Inflammatory macrophage treated with lipopolysaccharide for 4 hours (primary cell): Measurements from ENCODE around the gene SPECC1L.
"Not testable (repeated sequence)": the region's sequence is repeated elsewhere in the genome, so short reads cannot be mapped to it uniquely, and the experiment has no call there.

Experiments
- DNase-seq: peaks from one replicate; pipeline ENCODE4 v3.0.0-alpha.2; 2020

Gene SPECC1L

GRCh38 chr22:24289114-24289513 is 18.5 kb downstream of the SPECC1L start:
- DNase-seq, result no peak

GRCh38 chr22:24289741-24290163 is 19.1 kb downstream of the SPECC1L start:
- DNase-seq, result no peak

GRCh38 chr22:24290459-24290858 is 19.8 kb downstream of the SPECC1L start:
- DNase-seq, result no peak

DNA sequence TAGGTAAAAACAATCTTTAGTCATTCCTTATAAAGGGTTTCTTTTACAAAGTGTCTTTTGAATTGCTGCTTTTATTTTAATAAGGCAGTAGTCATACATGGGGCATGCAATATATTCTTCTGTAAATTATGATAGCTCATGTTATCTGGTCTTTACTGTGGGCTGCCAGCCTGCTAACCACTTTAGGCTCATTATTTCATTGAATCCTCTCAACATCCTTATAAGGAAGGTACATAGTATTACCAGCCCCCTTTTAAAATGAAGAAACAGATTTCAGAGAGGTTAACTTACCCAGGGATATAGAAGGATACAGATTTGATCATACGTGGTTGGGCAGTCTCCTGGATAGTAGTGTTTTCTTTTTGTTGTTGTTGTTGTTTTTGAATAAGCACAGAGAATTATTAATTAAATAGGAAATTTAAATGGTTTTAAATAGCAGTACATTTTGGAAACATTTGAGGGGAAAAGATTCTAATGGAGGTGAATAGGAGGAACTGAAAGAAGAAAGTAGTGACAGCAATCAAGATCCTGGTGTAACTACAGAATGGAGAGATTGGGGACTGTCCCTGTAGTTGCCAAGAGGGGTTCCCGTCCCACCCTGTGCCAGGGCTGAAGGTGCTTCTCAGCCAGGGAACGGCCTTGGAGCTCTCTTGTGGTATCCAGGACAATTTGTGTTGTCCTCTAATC is 21.0 kb downstream of the SPECC1L start:
- no peak for DNase-seq

DNA sequence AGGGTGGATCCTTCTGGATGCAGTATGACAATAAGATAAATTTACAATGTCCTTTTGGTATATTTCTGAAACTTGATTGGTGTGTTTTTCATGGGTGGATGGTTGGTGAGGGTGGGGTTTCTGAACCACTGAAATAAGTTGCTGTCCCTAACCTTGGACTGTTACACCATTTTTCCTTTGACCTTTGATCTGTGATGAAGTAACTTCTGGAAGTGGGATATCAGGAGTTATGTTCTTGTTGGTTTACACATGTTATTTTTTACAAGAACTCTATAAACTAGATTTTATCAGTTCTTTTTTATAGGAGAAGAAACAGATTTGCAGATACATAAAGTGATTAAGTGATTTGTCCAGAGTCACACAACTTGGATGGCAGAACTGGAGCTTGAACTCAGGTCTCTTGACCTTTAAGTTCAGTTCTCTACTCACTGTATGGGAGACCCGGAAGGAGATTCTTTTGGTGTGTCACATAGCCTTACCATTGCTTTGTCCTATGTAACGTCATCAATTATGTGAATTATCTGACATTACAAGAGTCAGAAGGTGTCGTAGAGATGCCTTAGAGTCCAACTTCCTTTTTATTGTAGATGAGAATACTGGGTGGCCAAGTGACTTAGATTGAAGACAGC is 21.7 kb downstream of the SPECC1L start:
- not testable (repeated sequence) for DNase-seq

GRCh38 chr22:24294913-24295312 is 24.3 kb downstream of the SPECC1L start:
- not testable (repeated sequence) for DNase-seq

DNA sequence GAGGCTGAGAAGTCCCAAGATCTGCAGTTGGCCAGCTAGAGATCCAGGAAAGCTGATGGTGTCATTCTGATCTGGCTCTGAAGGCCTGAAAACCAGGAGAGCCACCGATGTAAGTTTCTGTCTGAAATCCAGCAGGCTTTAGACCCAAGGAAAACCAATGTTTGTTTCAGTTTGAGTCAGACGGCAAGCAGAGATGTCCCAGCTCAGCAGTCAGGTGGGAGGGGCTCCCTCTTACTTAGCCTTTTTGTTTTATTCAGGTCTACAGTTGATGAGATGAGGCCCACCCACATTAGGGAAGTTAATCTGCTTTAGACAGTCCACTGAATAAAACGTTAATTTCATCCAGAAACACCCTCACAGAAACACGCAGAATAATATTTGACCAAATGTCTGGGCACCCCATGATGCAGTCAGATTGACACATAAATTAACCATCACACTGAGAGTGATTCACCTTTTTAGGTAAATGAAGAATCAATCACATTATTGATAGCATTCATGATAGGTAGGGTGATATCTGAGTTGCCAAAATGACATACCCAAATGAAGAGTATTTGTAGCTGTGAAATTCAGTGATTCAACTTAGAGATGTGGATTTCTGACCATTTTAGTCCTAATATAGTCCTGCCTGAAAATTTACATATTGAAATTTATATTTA is 28.0 kb downstream of the SPECC1L start:
- DNase-seq, result not testable (repeated sequence)

DNA sequence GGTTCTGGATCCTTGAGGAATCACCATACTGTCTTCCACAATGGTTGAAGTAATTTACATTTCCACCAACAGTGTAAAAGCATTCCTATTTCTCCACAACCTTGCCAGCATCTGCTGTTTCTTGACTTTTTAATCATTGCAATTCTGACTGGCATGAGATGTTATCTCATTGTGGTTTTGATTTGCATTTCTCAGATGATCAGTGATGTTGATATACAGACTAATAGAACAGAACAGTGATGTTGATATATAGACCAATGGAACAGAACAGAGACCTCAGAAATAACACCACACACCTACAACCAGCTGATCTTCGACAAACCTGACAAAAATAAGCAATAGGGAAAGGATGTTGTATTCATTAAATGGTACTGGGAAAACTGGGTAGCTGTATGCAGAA is 29.9 kb downstream of the SPECC1L start:
- DNase-seq, result not testable (repeated sequence)

GRCh38 chr22:24302591-24302990 is 32.0 kb downstream of the SPECC1L start:
- DNase-seq, result no peak

DNA sequence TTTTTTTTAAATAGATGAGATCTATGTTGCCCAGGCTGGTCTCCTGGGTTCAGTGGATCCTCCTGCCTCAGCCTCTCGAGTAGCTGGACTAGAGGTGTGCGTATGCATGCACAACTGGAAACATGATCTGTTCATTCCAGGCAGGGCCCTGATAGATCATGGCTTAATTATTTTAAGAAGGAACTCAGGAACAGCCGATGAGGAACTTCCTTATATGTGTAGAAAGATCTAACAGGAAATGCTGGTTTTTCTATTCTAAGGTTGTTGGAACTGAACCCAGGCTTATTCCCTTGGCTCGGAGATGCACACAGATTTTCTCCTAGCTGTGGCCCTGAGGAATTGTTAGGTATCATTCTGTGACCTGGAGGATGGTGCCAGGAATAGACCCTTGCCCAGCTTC is 32.4 kb downstream of the SPECC1L start:
- peak; percentile 31 for DNase-seq

- DNase-seq, result no peak
These were observed 33.5 kb downstream of the SPECC1L start for GRCh38 chr22:24304062-24304675.

DNA sequence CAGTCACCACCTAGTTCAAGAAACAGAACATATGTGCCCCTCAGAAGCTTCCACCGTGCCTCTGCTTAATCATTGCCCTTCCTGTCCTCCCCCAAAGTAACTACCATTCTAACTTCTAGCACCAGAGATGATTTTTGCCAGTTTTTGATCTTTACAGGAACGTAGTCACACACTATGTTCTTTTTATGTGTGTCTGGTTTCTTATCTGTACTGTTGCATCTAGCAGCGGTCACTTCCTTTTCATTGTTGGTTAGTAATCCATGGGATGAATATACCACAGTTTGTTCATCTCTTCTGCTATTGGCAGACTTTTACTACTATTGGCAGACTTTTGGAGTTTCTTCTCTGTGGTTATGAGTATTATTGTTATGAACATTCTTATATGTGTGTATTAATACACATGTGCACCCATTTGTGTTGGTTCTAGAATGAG is 34.6 kb downstream of the SPECC1L start:
- DNase-seq, result no peak

DNA sequence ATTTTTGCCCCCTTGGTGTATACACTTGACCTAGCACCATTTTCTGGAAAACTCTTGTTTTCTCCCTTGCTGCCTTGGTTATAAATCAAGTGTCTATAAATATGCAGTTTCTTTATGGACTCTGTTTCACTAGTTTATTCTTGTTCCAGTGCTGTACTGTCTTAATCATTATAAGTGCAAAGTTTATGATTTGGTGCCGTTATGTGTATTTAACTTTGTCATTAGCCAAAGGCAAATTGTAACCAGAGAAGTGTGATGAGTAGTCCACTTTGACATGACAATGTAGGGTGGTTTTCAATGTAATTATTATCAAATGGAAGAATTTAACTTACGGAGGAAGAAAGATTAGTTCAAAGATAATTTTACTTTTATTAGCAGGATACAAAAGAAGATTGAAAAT is 40.3 kb downstream of the SPECC1L start:
- DNase-seq, result no peak

- DNase-seq, result no peak
These were observed 44.8 kb downstream of the SPECC1L start for GRCh38 chr22:24315367-24315966.

DNA sequence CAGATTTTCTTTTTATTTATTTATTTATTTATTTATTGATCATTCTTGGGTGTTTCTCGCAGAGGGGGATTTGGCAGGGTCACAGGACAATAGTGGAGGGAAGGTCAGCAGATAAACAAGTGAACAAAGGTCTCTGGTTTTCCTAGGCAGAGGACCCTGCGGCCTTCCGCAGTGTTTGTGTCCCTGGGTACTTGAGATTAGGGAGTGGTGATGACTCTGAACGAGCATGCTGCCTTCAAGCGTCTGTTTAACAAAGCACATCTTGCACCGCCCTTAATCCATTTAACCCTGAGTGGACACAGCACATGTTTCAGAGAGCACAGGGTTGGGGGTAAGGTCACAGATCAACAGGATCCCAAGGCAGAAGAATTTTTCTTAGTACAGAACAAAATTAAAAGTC is 45.6 kb downstream of the SPECC1L start:
- not testable (repeated sequence) for DNase-seq

DNA sequence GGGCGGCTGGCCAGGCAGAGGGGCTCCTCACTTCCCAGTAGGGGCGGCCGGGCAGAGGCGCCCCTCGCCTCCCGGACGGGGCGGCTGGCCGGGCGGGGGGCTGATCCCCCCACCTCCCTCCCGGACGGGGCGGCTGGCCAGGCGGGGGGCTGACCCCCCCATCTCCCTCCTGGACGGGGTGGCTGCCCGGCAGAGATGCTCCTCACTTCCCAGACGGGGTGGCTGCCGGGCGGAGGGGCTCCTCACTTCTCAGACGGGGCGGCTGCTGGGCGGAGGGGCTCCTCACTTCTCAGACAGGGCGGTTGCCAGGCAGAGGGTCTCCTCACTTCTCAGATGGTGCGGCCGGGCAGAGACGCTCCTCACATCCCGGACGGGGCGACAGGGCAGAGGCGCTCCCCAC is 46.9 kb downstream of the SPECC1L start:
- not testable (repeated sequence) for DNase-seq

- no peak for DNase-seq
These were observed 48.8 kb downstream of the SPECC1L start for GRCh38 chr22:24319451-24319850.

DNA sequence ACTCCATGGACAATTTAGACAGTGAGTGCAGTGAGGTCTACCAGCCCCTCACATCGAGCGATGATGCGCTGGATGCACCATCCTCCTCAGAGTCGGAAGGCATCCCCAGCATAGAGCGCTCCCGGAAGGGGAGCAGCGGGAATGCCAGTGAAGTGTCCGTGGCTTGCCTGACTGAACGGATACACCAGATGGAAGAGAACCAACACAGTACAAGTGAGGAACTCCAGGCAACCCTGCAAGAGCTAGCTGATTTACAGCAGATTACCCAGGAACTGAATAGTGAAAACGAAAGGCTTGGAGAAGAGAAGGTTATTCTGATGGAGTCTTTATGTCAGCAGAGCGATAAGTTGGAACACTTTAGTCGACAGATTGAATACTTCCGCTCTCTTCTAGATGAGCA is 51.4 kb downstream of the SPECC1L start:
- DNase-seq, result no peak

- no peak for DNase-seq
These were observed 51.9 kb downstream of the SPECC1L start for GRCh38 chr22:24322522-24322921.

- no peak for DNase-seq
These were observed 52.6 kb downstream of the SPECC1L start for GRCh38 chr22:24323233-24323632.

GRCh38 chr22:24323695-24324094 is 53.1 kb downstream of the SPECC1L start:
- DNase-seq, result no peak

DNA sequence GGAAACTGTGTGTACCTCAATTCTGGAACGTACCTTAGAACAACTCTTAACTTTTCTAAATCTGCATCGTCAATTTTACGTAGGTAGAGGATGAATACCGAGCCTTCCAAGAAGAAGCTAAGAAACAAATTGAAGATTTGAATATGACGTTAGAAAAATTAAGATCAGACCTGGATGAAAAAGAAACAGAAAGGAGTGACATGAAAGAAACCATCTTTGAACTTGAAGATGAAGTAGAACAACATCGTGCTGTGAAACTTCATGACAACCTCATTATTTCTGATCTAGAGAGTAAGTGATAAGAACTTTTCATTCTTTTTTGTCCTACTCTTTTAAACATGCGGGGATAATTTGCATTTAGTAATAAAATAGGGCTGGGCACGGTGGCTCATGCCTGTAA is 53.5 kb downstream of the SPECC1L start:
- no peak for DNase-seq

DNA sequence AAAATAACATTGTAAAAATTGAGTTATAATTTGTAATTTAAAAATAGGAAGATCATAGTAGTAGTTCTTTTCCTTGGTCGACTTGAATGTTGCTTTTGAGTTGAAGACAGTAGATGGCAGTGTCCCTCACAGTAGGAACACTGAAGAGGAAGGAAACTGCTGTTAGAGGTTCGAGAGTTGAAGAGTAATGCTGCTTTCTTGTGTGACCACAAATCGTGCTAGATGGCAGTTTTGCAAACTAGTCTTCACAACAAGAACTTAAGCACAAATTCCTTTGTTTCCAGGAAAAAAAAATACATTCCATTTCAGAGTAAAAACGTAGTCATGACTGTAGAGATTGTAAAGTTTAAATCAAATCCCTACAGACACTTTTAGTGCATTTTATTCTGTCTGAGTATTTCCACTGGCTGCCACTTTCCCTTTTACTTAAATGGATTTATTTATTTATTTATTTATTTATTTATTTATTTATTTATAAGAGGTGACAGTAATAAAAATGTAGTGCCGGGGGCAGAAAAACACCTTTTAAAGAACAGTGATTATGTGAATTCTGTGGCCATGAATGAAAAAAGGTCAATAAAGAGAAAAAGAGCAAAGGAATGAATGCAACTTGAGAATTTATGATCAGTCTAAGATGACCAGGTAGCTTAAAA is 54.6 kb downstream of the SPECC1L start:
- peak; percentile 86 for DNase-seq
